K562 (cell line): Measurements from ENCODE around the gene DTYMK.

Experiments used
- GTF2F1 ChIP-seq: IDR thresholded peaks from 2 replicates; pipeline ENCODE4 v1.6.1; 2011; ENCODE audit warnings: low read depth, low read length, improper control_type of control experiment
- PREB ChIP-seq: sonication (generic); formaldehyde crosslinking; IDR thresholded peaks from 2 replicates; pipeline ENCODE4 v1.8.1; 2023; ENCODE audit warnings: mild to moderate bottlenecking, missing genetic modification reagents
- SRSF9 ChIP-seq: fragments of 200-400 bp; formaldehyde crosslinking; IDR thresholded peaks from 2 replicates; pipeline ENCODE4 v1.6.1; 2017; ENCODE audit warnings: low read depth, low read length, borderline replicate concordance
- XRCC5 ChIP-seq: fragments of 200-400 bp; formaldehyde crosslinking; IDR thresholded peaks from 2 replicates; pipeline ENCODE4 v1.6.1; 2017; ENCODE audit warnings: low read depth, mild to moderate bottlenecking, low read length
- ZFP1 ChIP-seq: fragments of 450-650 bp; formaldehyde crosslinking; IDR thresholded peaks from 2 replicates; pipeline ENCODE4 v1.4.0; 2020; ENCODE audit warnings: mild to moderate bottlenecking, mixed read lengths
- ZNF184 ChIP-seq: sonication (generic); formaldehyde crosslinking; IDR thresholded peaks from 2 replicates; pipeline ENCODE4 v1.5.0; 2020; ENCODE audit warnings: missing genetic modification reagents
- TF ChIP-seq, protein P1 (sequence below): fragments of 250-450 bp; sonication (Bioruptor Pico); IDR thresholded peaks from 2 replicates; pipeline ENCODE4 v1.9.0; 2021; ENCODE audit warnings: mild to moderate bottlenecking, inconsistent platforms

DNA sequence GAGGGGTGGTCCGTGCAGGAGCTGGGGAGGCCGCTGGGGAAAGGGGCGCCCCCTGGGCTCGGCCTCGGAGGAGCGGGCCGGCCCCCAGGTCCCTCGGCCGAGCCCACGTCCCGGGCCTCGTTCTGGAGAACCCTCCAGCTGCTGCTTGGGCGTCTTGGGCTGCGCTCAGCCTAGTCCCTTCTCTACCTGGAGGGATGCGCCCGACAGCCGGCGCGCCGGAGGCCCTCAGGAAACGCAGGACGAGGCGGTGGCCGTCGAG, 47.5 kb upstream of the DTYMK start:
- TF ChIP-seq GTF2F1: no peak
- no peak for TF ChIP-seq ZNF184 (CRISPR knock-in tag)
- no peak for TF ChIP-seq XRCC5
- TF ChIP-seq, protein P1, sequence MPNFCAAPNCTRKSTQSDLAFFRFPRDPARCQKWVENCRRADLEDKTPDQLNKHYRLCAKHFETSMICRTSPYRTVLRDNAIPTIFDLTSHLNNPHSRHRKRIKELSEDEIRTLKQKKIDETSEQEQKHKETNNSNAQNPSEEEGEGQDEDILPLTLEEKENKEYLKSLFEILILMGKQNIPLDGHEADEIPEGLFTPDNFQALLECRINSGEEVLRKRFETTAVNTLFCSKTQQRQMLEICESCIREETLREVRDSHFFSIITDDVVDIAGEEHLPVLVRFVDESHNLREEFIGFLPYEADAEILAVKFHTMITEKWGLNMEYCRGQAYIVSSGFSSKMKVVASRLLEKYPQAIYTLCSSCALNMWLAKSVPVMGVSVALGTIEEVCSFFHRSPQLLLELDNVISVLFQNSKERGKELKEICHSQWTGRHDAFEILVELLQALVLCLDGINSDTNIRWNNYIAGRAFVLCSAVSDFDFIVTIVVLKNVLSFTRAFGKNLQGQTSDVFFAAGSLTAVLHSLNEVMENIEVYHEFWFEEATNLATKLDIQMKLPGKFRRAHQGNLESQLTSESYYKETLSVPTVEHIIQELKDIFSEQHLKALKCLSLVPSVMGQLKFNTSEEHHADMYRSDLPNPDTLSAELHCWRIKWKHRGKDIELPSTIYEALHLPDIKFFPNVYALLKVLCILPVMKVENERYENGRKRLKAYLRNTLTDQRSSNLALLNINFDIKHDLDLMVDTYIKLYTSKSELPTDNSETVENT (CRISPR knock-in tag): no peak
- TF ChIP-seq ZFP1 (CRISPR knock-in tag): no peak
- TF ChIP-seq SRSF9: no peak
- no peak for TF ChIP-seq PREB (CRISPR knock-in tag)
